Lower leg skin (tissue), 3 donors: ENCODE results near the gene NCS1.

ENCODE experiments used
- CTCF ChIP-seq, 3 donors: fragments of 450-650 bp; IDR thresholded peaks; one replicate each; pipeline ENCODE4 v1.5.1; 2016; ENCODE audit warnings: antibody characterized with exemption in 3 of 3, mild to moderate bottlenecking in 3 of 3, moderate library complexity in 2 of 3
- POLR2A ChIP-seq, 2 donors: fragments of 450-650 bp; IDR thresholded peaks; one replicate each; pipeline ENCODE4 v1.6.1; 2016 to 2017; ENCODE audit warnings: antibody characterized with exemption in 2 of 2, mild to moderate bottlenecking in 1 of 2, moderate library complexity in 1 of 2

GRCh38 chr9:130225071-130225470 lies 52.9 kb downstream of the NCS1 start:
- TF ChIP-seq CTCF (IDR thresholded peaks at IDR 0.05) = no peak
- TF ChIP-seq POLR2A (IDR thresholded peaks at IDR 0.05) = no peak
